ENCODE results near the gene ERC1.

GRCh38 chr12:1500095-1500801 is 509.2 kb downstream of the ERC1 start:
- TF ChIP-seq, protein P1, sequence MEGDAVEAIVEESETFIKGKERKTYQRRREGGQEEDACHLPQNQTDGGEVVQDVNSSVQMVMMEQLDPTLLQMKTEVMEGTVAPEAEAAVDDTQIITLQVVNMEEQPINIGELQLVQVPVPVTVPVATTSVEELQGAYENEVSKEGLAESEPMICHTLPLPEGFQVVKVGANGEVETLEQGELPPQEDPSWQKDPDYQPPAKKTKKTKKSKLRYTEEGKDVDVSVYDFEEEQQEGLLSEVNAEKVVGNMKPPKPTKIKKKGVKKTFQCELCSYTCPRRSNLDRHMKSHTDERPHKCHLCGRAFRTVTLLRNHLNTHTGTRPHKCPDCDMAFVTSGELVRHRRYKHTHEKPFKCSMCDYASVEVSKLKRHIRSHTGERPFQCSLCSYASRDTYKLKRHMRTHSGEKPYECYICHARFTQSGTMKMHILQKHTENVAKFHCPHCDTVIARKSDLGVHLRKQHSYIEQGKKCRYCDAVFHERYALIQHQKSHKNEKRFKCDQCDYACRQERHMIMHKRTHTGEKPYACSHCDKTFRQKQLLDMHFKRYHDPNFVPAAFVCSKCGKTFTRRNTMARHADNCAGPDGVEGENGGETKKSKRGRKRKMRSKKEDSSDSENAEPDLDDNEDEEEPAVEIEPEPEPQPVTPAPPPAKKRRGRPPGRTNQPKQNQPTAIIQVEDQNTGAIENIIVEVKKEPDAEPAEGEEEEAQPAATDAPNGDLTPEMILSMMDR (IDR thresholded peaks at IDR 0.05; ENCODE audit: poor library complexity, severe bottlenecking), result no peak
- TF ChIP-seq EZH2 (IDR thresholded peaks at IDR 0.05; ENCODE audit: borderline replicate concordance, insufficient read depth, low read length, poor library complexity, severe bottlenecking) (no peak), REST (IDR thresholded peaks at IDR 0.05; ENCODE audit: borderline replicate concordance) (no peak), MXI1 (conservative IDR thresholded peaks at IDR 0.05; ENCODE audit: poor library complexity, severe bottlenecking) (no peak), POLR2AphosphoS5 (IDR thresholded peaks at IDR 0.05) (no peak), RAD21 (conservative IDR thresholded peaks at IDR 0.05) (no peak), SMC3 (conservative IDR thresholded peaks at IDR 0.05; ENCODE audit: poor library complexity) (no peak), EP300 (conservative IDR thresholded peaks at IDR 0.05; ENCODE audit: poor library complexity, severe bottlenecking) (no peak)

All from neural cell (in vitro differentiated cells).